ENCODE measurements around the gene CDC42BPA. TPM values are rescaled to one million over a fixed set of nuclear protein-coding genes. Genes with fewer than 3 reads are reported as not detected.

Gene CDC42BPA
- total RNA-seq, 2 donors from 2014 or later: 30.0 to 34.3 TPM

- H3K36me3 Mint-ChIP-seq (ENCODE audit: low read depth): no peaks in the 10 kb centered on the region
- no peak overlapping the region for H3K27ac ChIP-seq (ENCODE audit: low read depth, low read length)
- peak; percentile 17 for DNase-seq
- no peak overlapping the region for H3K4me3 Mint-ChIP-seq
- H3K27ac Mint-ChIP-seq: no peak overlapping the region
- H3K36me3 ChIP-seq (ENCODE audit: control insufficient read depth, insufficient read depth, low read length): no peaks in the 10 kb centered on the region
- TF ChIP-seq CTCF (conservative IDR thresholded peaks at IDR 0.05): no peak
- 70 to 92% methylated on average over 2 to 20 of the region's 20 CpGs for WGBS, 2 experiments (ENCODE audit: insufficient coverage in 1 of 2, insufficient read length in 1 of 2)
- H3K4me1 Mint-ChIP-seq: peaks cover 12% of the 10 kb centered on the region
- H3K9me3 ChIP-seq (ENCODE audit: control insufficient read depth, low read length): no peaks in the 10 kb centered on the region
- H3K4me3 ChIP-seq (ENCODE audit: low read length): no peak overlapping the region
- H3K4me1 ChIP-seq (ENCODE audit: control insufficient read depth, insufficient read depth, low read length): no peaks in the 10 kb centered on the region
- no peaks in the 10 kb centered on the region for H3K9me3 Mint-ChIP-seq
- H3K9ac ChIP-seq (ENCODE audit: extremely low read depth, low read length, poor library complexity, severe bottlenecking): no peak overlapping the region
- H3K27me3 Mint-ChIP-seq (ENCODE audit: insufficient read depth): no peaks in the 10 kb centered on the region
- H3K27me3 ChIP-seq (ENCODE audit: control insufficient read depth, insufficient read depth, low read length, poor library complexity, severe bottlenecking): no peaks in the 10 kb centered on the region
Observed at GRCh38 chr1:226977643-226978431, 340.5 kb downstream of the CDC42BPA start.

GRCh38 chr1:226976978-226977642 lies 341.2 kb downstream of the CDC42BPA start:
- H3K4me1 Mint-ChIP-seq: peaks cover 12% of the 10 kb centered on the region
- no peaks in the 10 kb centered on the region for H3K4me1 ChIP-seq (ENCODE audit: control insufficient read depth, insufficient read depth, low read length)
- no peaks in the 10 kb centered on the region for H3K9me3 Mint-ChIP-seq
- H3K4me3 Mint-ChIP-seq: no peak overlapping the region
- no peak overlapping the region for H3K9ac ChIP-seq (ENCODE audit: extremely low read depth, low read length, poor library complexity, severe bottlenecking)
- H3K36me3 Mint-ChIP-seq (ENCODE audit: low read depth): no peaks in the 10 kb centered on the region
- H3K4me3 ChIP-seq (ENCODE audit: low read length): no peak overlapping the region
- no peaks in the 10 kb centered on the region for H3K36me3 ChIP-seq (ENCODE audit: control insufficient read depth, insufficient read depth, low read length)
- peaks cover 3% of the 10 kb centered on the region for H3K9me3 ChIP-seq (ENCODE audit: control insufficient read depth, low read length)
- no peak overlapping the region for H3K27ac Mint-ChIP-seq
- no peak for TF ChIP-seq CTCF (conservative IDR thresholded peaks at IDR 0.05)
- 87 to 91% methylated on average over 8 to 21 of the region's 21 CpGs for WGBS, 2 experiments (ENCODE audit: insufficient coverage in 1 of 2, insufficient read length in 1 of 2)
- H3K27me3 Mint-ChIP-seq (ENCODE audit: insufficient read depth): no peaks in the 10 kb centered on the region
- DNase-seq: peak; percentile 32
- H3K27me3 ChIP-seq (ENCODE audit: control insufficient read depth, insufficient read depth, low read length, poor library complexity, severe bottlenecking): no peaks in the 10 kb centered on the region
- no peak overlapping the region for H3K27ac ChIP-seq (ENCODE audit: low read depth, low read length)

GRCh38 chr1:226976276-226976977 lies 341.9 kb downstream of the CDC42BPA start:
- peak; percentile 38 for DNase-seq
- WGBS, 2 experiments (ENCODE audit: insufficient coverage in 1 of 2, insufficient read length in 1 of 2): 93 to 100% methylated on average over 15 to 34 of the region's 34 CpGs
- H3K27me3 ChIP-seq (ENCODE audit: control insufficient read depth, insufficient read depth, low read length, poor library complexity, severe bottlenecking): no peaks in the 10 kb centered on the region
- peaks cover 10% of the 10 kb centered on the region for H3K9me3 ChIP-seq (ENCODE audit: control insufficient read depth, low read length)
- Mint-ChIP-seq H3K36me3 (ENCODE audit: low read depth) (peaks cover 5% of the 10 kb centered on the region), H3K27me3 (ENCODE audit: insufficient read depth) (no peaks in the 10 kb centered on the region), H3K27ac (no peak overlapping the region), H3K9me3 (peaks cover 7% of the 10 kb centered on the region), H3K4me3 (no peak overlapping the region), H3K4me1 (peaks cover 12% of the 10 kb centered on the region)
- H3K4me1 ChIP-seq (ENCODE audit: control insufficient read depth, insufficient read depth, low read length): no peaks in the 10 kb centered on the region
- no peak overlapping the region for H3K4me3 ChIP-seq (ENCODE audit: low read length)
- no peak overlapping the region for H3K27ac ChIP-seq (ENCODE audit: low read depth, low read length)
- no peak overlapping the region for H3K9ac ChIP-seq (ENCODE audit: extremely low read depth, low read length, poor library complexity, severe bottlenecking)
- no peak for TF ChIP-seq CTCF (conservative IDR thresholded peaks at IDR 0.05)
- no peaks in the 10 kb centered on the region for H3K36me3 ChIP-seq (ENCODE audit: control insufficient read depth, insufficient read depth, low read length)
